GM12878 (cell line): Measurements from ENCODE around the gene SHANK3. TPM values are rescaled to one million over a fixed set of nuclear protein-coding genes. Genes with fewer than 3 reads are reported as not detected.

Experiments
- ATAC-seq: fragments of 200-7000 bp; cut with Tn5 transposase; 3 replicates; pipeline ENCODE4 v1.9.1; 2020; ENCODE audit warnings: mild to moderate bottlenecking, moderate library complexity
- BruUV-seq: library from RNA; stranded (reverse); fragments of 400-500 nt; replicated peaks from 2 replicates; lab custom pipeline; 2021; lab: Mats Ljungman, UMichigan
- CTCF ChIA-PET: fragments of 300-600 bp; sonication (Branson Sonifier 250); formaldehyde crosslinking; extraction: SDS; loops from one replicate; lab custom pipeline; 2021; ENCODE audit warnings: inconsistent platforms; lab: Yijun Ruan, JAX
- POLR2A ChIA-PET: fragments of 350-600 bp; formaldehyde crosslinking; extraction: SDS; loops from one replicate; lab custom pipeline; 2021; ENCODE audit warnings: inconsistent platforms; lab: Charles Lee
- RAD21 ChIA-PET: fragments of 300-600 bp; sonication (Branson Sonifier 250); formaldehyde crosslinking; loops from one replicate; lab custom pipeline; 2023; ENCODE audit warnings: antibody characterized with exemption; ENCODE audit not compliant: unreplicated experiment; lab: Charles Lee
- SMC1A ChIA-PET: fragments of 300-600 bp; sonication (Branson Sonifier 250); formaldehyde crosslinking; loops from one replicate; lab custom pipeline; 2023; ENCODE audit not compliant: unreplicated experiment, uncharacterized antibody; lab: Charles Lee
- DNase-seq: peaks from one replicate; pipeline ENCODE4 v3.0.0-alpha.2; 2011; ENCODE audit warnings: low read depth, low spot score
- FAIRE-seq: peaks from 3 replicates; lab custom pipeline; 2011; peaks lifted over from hg19 to GRCh38; lab: Jason Lieb, UNC
- H2AFZ ChIP-seq: 2 replicates; pipeline ENCODE4 v1.6.0; 2011; ENCODE audit warnings: low read depth, low read length, control low read depth; ENCODE audit not compliant: control insufficient read depth
- H3K27ac ChIP-seq: 2 replicates; pipeline ENCODE4 v1.5.1; 2011; ENCODE audit warnings: control low read depth; ENCODE audit not compliant: control insufficient read depth, insufficient read depth
- H3K27me3 ChIP-seq, 2 experiments: replicated peaks in 1 of 2; 2 replicates each; pipeline versions ENCODE4 v1.6.0 to v1.6.1; 2011; ENCODE audit warnings: low read length in 1 of 2; ENCODE audit not compliant: control insufficient read depth in 2 of 2, insufficient read depth in 2 of 2
- H3K36me3 ChIP-seq, 2 experiments: 2 replicates each; pipeline ENCODE4 v1.5.1; 2011; ENCODE audit warnings: low read length in 1 of 2; ENCODE audit not compliant: control insufficient read depth in 2 of 2, insufficient read depth in 2 of 2
- H3K4me1 ChIP-seq: 2 replicates; pipeline ENCODE4 v1.6.1; 2011; ENCODE audit warnings: mild to moderate bottlenecking, low read length, moderate library complexity, mixed read lengths; ENCODE audit not compliant: control insufficient read depth, insufficient read depth
- H3K4me2 ChIP-seq: 2 replicates; pipeline ENCODE4 v1.6.0; 2011; ENCODE audit warnings: control low read depth; ENCODE audit not compliant: control insufficient read depth, insufficient read depth
- H3K4me3 ChIP-seq: fragments of 200-600 bp; sonication (generic); 2 replicates; pipeline ENCODE4 v1.5.1; 2016
- H3K79me2 ChIP-seq: 2 replicates; pipeline ENCODE4 v1.6.0; 2011; ENCODE audit warnings: low read length; ENCODE audit not compliant: control insufficient read depth, insufficient read depth
- H3K9ac ChIP-seq: 2 replicates; pipeline ENCODE4 v1.8.0; 2011; ENCODE audit warnings: low read length, control low read depth, mixed read lengths; ENCODE audit not compliant: control insufficient read depth, insufficient read depth
- H3K9me3 ChIP-seq: replicated peaks from 3 replicates; pipeline ENCODE4 v1.5.1; 2011; ENCODE audit warnings: mild to moderate bottlenecking, low read length; ENCODE audit not compliant: control insufficient read depth, insufficient read depth
- H4K20me1 ChIP-seq: 2 replicates; pipeline ENCODE4 v1.6.0; 2011; ENCODE audit not compliant: control insufficient read depth, insufficient read depth
- ATF7 ChIP-seq: fragments of 450-650 bp; IDR thresholded peaks from 2 replicates; pipeline ENCODE4 v1.6.1; 2016; ENCODE audit warnings: low read depth, mild to moderate bottlenecking
- BCL3 ChIP-seq: IDR thresholded peaks from 2 replicates; pipeline ENCODE4 v1.6.1; 2011; ENCODE audit warnings: borderline replicate concordance, low read depth, mild to moderate bottlenecking, moderate library complexity, low read length; ENCODE audit not compliant: insufficient read depth, poor library complexity, severe bottlenecking
- CTCF ChIP-seq, 3 experiments: IDR thresholded peaks in 2 of 3; conservative IDR thresholded peaks in 1 of 3; 2 replicates each; pipeline ENCODE4 v1.5.1; 2011; ENCODE audit warnings: low read depth in 3 of 3, low read length in 3 of 3, mild to moderate bottlenecking in 3 of 3, control low read depth in 2 of 3, moderate library complexity in 2 of 3, inconsistent platforms in 1 of 3, mixed read lengths in 1 of 3; ENCODE audit not compliant: control insufficient read depth in 2 of 3, insufficient read depth in 1 of 3; ENCODE audit errors: extremely low read depth in 1 of 3
- EED ChIP-seq: sonication (generic); IDR thresholded peaks from 2 replicates; pipeline ENCODE4 v1.6.1; 2016; ENCODE audit warnings: antibody characterized with exemption, low read depth
- NR2C1 ChIP-seq: fragments of 450-650 bp; IDR thresholded peaks from 2 replicates; pipeline ENCODE4 v1.6.1; 2017; ENCODE audit warnings: antibody characterized with exemption, mild to moderate bottlenecking, moderate library complexity
- TARDBP ChIP-seq: IDR thresholded peaks from 2 replicates; pipeline ENCODE4 v1.6.1; 2016; ENCODE audit warnings: borderline replicate concordance
- YY1 ChIP-seq: IDR thresholded peaks from 2 replicates; pipeline ENCODE4 v1.6.1; 2011; ENCODE audit warnings: low read depth, mild to moderate bottlenecking, low read length
- WGBS: methylation state at CpG from one replicate; pipeline ENCODE4 v1.1.6; 2016; ENCODE audit warnings: low lambda C conversion rate; ENCODE audit not compliant: insufficient replicate concordance, insufficient coverage; ENCODE audit errors: missing lambda C conversion rate; 5-methylcytosine and 5-hydroxymethylcytosine counted together
- in situ Hi-C: fragments of 300-500 bp; cut with MboI; formaldehyde crosslinking; loops from 9 replicates; pipeline ENCODE4 v1.14.3; 2018; ENCODE audit warnings: mixed read lengths
- intact Hi-C: fragments of 100-400 bp; cut with micrococcal nuclease; formaldehyde crosslinking; loops from one replicate; pipeline ENCODE4 v1.14.2; 2022; ENCODE audit not compliant: unreplicated experiment
- polyA plus RNA-seq, 11 experiments: library from polyadenylated mRNA; depleted of rRNA in 4 of 11; unstranded in 6 of 11; stranded (reverse) in 5 of 11; fragments of >200 nt; fragmentation: Nextera tagmentation in 4 of 11; fragmentation: Illumina TruSeq in 1 of 11; extraction: Ambion mirVana in 4 of 11; extraction: Trizol in 1 of 11; gene quantifications; 1 replicate in 1 of 11; 2 replicates in 10 of 11; pipeline versions ENCODE4 v1.2.1 to v1.2.3, GENCODE V29; 2011 to 2016; ENCODE audit warnings: inconsistent platforms in 2 of 11, missing spikeins in 2 of 11, low read depth in 1 of 11
- total RNA-seq, 4 experiments: library from RNA; depleted of rRNA in 3 of 4; stranded (reverse); fragments of >200 nt in 3 of 4; fragmentation: Illumina TruSeq in 1 of 4; extraction: Trizol in 1 of 4; gene quantifications; 2 replicates each; pipeline versions ENCODE4 v1.2.1 to v1.2.3, GENCODE V29; 2013 to 2021

SHANK3 gene
- total and polyA plus RNA-seq, 10 of the 15 experiments (the other 5 are each of a cell fraction or from before 2014, with no cell fraction given) = under 0.01 to 0.10 (median 0.05) TPM; not detected in 6

- no peak overlapping the region for H3K27ac ChIP-seq
- TF ChIP-seq EED (no peak), YY1 (no peak), TARDBP (no peak), NR2C1 (no peak), CTCF (IDR thresholded peaks at IDR 0.05 in 2 of 3, conservative IDR thresholded peaks at IDR 0.05 in 1 of 3; ENCODE audit: control insufficient read depth in 2 of 3, extremely low read depth in 1 of 3, insufficient read depth in 1 of 3, low read depth in 3 of 3, low read length in 3 of 3) (no peak), ATF7 (no peak), BCL3 (no peak)
- POLR2A ChIA-PET = no interaction called here
- ATAC-seq (no peak), DNase-seq (no peak), FAIRE-seq (no peak)
- RAD21 ChIA-PET = no interaction called here
- in situ Hi-C loops (no loop called here), intact Hi-C loops (no loop called here)
- SMC1A ChIA-PET = no interaction called here
- no peaks in the 10 kb centered on the region for H3K36me3 ChIP-seq
- no peak overlapping the region for H2AFZ ChIP-seq
- no peaks in the 10 kb centered on the region for H3K4me1 ChIP-seq
- H3K9ac ChIP-seq = no peak overlapping the region
- peaks cover 4 to 7% of the 10 kb centered on the region in 2 experiments for H3K27me3 ChIP-seq
- H3K79me2 ChIP-seq = no peaks in the 10 kb centered on the region
- no peaks in the 10 kb centered on the region; the same call in 2 of the 3 replicates for H3K9me3 ChIP-seq
- CTCF ChIA-PET = no interaction called here
- no peak overlapping the region for H3K4me3 ChIP-seq
- H4K20me1 ChIP-seq = no peaks in the 10 kb centered on the region
- 86% methylated on average over 30 of the region's 30 CpGs for WGBS
- no peak overlapping the region for H3K4me2 ChIP-seq
- no TSS peak for BruUV-seq
Measured at GRCh38 chr22:50678651-50679521, 6.3 kb downstream of the SHANK3 start.
